Measurements from ENCODE around the gene MAPKAP1. TPM values are rescaled to one million over a fixed set of nuclear protein-coding genes. Genes with fewer than 3 reads are reported as not detected.

MAPKAP1 gene
- total RNA-seq, 2 donors from 2014 or later, result 83.7 to 91.8 TPM

DNA sequence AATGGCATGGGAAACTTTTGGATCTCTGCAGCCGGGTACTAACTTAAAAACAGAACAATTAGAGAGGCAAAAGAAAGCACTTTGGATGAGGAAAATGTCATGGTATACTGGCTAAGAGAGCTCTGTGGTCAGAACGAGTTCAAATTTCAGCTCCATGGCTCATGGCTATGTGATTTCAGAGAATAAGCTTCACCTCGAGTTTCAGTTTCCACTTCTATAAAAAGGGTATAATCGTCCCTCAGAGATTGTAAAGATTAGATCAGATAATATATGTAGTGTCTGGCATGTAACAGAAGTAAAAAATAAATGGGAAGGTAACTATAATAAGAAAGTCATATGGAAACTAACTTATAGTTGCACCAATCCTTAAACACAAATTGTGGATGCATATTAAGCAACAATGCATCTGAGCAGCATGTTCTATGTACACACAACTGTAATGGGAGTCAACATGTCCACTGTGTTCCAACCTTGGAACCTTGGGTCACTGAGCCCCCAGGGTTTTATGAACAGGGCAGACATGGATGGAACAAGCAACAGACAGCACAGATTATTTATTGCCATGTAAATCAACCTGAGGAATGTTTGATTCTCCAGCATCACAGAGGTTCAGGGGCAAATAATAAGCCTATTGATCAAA lies 145.4 kb downstream of the MAPKAP1 start:
- Histone ChIP-seq H3K4me3 (no peak overlapping the region), H3K27ac (no peak overlapping the region), H3K36me3 (replicated peaks in 1 of 2; ENCODE audit: insufficient read depth in 1 of 2, low read depth in 2 of 2) (no peaks in the 10 kb centered on the region), H3K9me3 (no peaks in the 10 kb centered on the region), H3K27me3 (no peaks in the 10 kb centered on the region), H3K4me1 (no peaks in the 10 kb centered on the region)
- intact Hi-C loops (cut with DNase I), result no loop called here
- ATAC-seq, result no peak
- 25 to 32% methylated on average over 4 of the region's 4 CpGs for whole genome bisulfite sequencing, 2 donors
- no peak for TF ChIP-seq POLR2A (IDR thresholded peaks at IDR 0.05)
- TF ChIP-seq, protein P1, sequence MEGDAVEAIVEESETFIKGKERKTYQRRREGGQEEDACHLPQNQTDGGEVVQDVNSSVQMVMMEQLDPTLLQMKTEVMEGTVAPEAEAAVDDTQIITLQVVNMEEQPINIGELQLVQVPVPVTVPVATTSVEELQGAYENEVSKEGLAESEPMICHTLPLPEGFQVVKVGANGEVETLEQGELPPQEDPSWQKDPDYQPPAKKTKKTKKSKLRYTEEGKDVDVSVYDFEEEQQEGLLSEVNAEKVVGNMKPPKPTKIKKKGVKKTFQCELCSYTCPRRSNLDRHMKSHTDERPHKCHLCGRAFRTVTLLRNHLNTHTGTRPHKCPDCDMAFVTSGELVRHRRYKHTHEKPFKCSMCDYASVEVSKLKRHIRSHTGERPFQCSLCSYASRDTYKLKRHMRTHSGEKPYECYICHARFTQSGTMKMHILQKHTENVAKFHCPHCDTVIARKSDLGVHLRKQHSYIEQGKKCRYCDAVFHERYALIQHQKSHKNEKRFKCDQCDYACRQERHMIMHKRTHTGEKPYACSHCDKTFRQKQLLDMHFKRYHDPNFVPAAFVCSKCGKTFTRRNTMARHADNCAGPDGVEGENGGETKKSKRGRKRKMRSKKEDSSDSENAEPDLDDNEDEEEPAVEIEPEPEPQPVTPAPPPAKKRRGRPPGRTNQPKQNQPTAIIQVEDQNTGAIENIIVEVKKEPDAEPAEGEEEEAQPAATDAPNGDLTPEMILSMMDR (IDR thresholded peaks at IDR 0.05), result no peak
- no peak for DNase-seq

DNA sequence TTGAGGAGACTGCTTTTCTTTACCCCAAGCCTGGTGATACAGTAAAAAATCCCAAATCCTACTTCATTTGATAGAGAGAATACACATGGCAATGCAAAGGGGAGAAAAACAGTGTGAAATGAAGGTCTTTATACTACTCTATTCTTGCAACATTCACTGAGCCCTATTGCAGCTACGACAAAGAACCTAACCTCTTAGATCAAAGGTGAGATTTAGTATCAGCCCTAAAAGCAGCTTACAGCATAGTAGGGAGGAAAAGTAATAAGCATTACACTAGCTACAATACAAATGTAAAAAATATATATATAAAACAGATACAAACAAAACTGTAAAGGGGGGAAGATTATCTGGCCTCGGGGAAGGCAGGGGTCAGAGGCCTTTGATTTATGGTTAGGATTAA lies 147.1 kb downstream of the MAPKAP1 start:
- no peaks in the 10 kb centered on the region for H3K4me1 ChIP-seq
- no peaks in the 10 kb centered on the region for H3K36me3 ChIP-seq (replicated peaks in 1 of 2; ENCODE audit: insufficient read depth in 1 of 2, low read depth in 2 of 2)
- H3K27ac ChIP-seq, result no peak overlapping the region
- H3K9me3 ChIP-seq, result no peaks in the 10 kb centered on the region
- DNase-seq, result no peak
- no peak for TF ChIP-seq POLR2A (IDR thresholded peaks at IDR 0.05)
- TF ChIP-seq, protein P1 (IDR thresholded peaks at IDR 0.05), result no peak
- no peak overlapping the region for H3K4me3 ChIP-seq
- no peaks in the 10 kb centered on the region for H3K27me3 ChIP-seq
- WGBS, 2 donors, result 85 to 92% methylated on average over 2 of the region's 2 CpGs
- intact Hi-C loops (cut with DNase I), result no loop called here
- no peak for ATAC-seq

DNA sequence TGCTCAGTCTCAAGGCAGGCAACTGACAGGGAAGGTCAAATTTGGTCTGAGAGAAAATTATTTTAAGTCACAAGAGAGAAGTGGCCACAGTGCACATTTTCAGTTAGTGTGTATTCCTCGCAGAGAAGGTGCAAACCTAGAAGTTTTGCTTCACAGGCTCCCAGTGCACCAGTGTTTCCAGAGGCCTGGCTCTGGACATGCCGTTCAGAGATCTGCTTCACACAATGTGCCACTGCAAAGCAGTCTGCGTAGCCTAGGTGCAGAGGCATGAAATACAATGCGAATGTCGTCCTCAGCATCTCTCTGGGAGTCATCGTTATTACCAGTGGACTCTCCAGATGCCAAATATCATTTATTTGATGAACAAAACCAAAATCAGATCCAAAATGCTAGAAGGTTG lies 147.8 kb downstream of the MAPKAP1 start:
- TF ChIP-seq, protein P1 (IDR thresholded peaks at IDR 0.05), result no peak
- TF ChIP-seq POLR2A (IDR thresholded peaks at IDR 0.05), result no peak
- Histone ChIP-seq H3K36me3 (replicated peaks in 1 of 2; ENCODE audit: insufficient read depth in 1 of 2, low read depth in 2 of 2) (no peaks in the 10 kb centered on the region), H3K4me3 (no peak overlapping the region), H3K9me3 (no peaks in the 10 kb centered on the region), H3K27me3 (no peaks in the 10 kb centered on the region), H3K4me1 (no peaks in the 10 kb centered on the region), H3K27ac (no peak overlapping the region)
- ATAC-seq (no peak), DNase-seq (no peak)
- intact Hi-C loops (cut with DNase I), result no loop called here
- WGBS, 2 donors, result 88 to 94% methylated on average over 6 of the region's 6 CpGs

DNA sequence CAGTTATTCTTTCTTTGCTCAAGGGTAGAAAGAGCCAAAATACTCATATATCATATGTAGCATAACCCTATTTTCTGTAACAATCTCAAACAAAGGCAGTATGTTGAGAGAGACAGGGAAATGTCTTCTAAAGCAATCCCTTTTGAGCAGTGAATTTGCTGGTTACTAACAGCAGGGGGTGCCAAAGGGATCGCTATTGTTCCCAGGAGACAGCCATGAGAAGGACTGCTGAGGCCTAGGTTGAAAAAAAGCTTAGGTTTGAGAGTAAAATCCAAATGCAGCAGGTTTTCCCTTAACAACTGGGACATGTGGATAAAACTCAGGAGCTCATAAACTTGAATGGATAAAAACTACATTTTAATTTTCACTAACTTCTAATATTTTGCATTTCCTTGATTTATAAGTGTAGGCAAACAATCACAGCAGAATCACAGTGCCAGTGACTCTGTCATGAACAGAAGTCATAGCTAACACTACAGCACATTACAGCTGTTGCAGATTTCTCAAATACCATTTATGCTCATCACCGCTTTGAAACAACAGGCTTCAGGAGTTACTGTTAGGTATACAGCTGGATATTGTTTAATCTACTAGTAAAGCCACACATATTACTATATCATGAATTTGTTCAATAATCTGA lies 148.4 kb downstream of the MAPKAP1 start:
- Histone ChIP-seq H3K27me3 (no peaks in the 10 kb centered on the region), H3K27ac (no peak overlapping the region), H3K36me3 (replicated peaks in 1 of 2; ENCODE audit: insufficient read depth in 1 of 2, low read depth in 2 of 2) (no peaks in the 10 kb centered on the region), H3K4me1 (no peaks in the 10 kb centered on the region), H3K9me3 (no peaks in the 10 kb centered on the region), H3K4me3 (no peak overlapping the region)
- peak; percentile 65 to 78 (median 70) for DNase-seq
- ATAC-seq, result peak; percentile 81
- intact Hi-C loops (cut with DNase I), result no loop called here
- 48 to 53% methylated on average over 2 of the region's 2 CpGs for WGBS, 2 donors
- TF ChIP-seq, protein P1 (IDR thresholded peaks at IDR 0.05), result peak; percentile 46 to 75 (median 67)
- TF ChIP-seq POLR2A (IDR thresholded peaks at IDR 0.05), result no peak
